HL-60 (cell line): ENCODE data around the gene MCUB.

Experiments used
- DNase-seq, 2 experiments: peaks; one replicate each; pipeline ENCODE4 v3.0.0-alpha.2; 2010 to 2020; ENCODE audit warnings: low read depth in 1 of 2, low spot score in 1 of 2
- H3K27ac ChIP-seq: fragments of 250-450 bp; sonication (Bioruptor Pico); replicated peaks from 2 replicates; pipeline ENCODE4 v1.5.1; 2020; ENCODE audit warnings: mild to moderate bottlenecking, moderate library complexity
- H3K27me3 ChIP-seq: fragments of 250-450 bp; sonication (Bioruptor Pico); 2 replicates; pipeline ENCODE4 v1.5.1; 2021; ENCODE audit warnings: mild to moderate bottlenecking, moderate library complexity; ENCODE audit not compliant: insufficient read depth, poor library complexity, severe bottlenecking
- H3K4me3 ChIP-seq: replicated peaks from 2 replicates; pipeline ENCODE4 v1.5.1; 2011; ENCODE audit warnings: mild to moderate bottlenecking, control low read depth, low read length; ENCODE audit not compliant: insufficient read depth
- GABPA ChIP-seq: IDR thresholded peaks from 2 replicates; pipeline ENCODE4 v1.6.1; 2012; ENCODE audit warnings: low read depth
- POLR2AphosphoS5 ChIP-seq: IDR thresholded peaks from 2 replicates; pipeline ENCODE4 v1.6.1; 2012; ENCODE audit warnings: low read depth
- SPI1 ChIP-seq: IDR thresholded peaks from 2 replicates; pipeline ENCODE4 v1.6.1; 2012; ENCODE audit warnings: low read depth, mild to moderate bottlenecking, borderline replicate concordance
- TF ChIP-seq, protein P1 (sequence below): IDR thresholded peaks from one replicate; pipeline ENCODE4 v1.5.1; 2011; ENCODE audit warnings: low read length, control low read depth, inconsistent platforms; ENCODE audit not compliant: insufficient read depth
- TF ChIP-seq, protein P2 (sequence below): IDR thresholded peaks from 2 replicates; pipeline ENCODE4 v1.6.1; 2012; ENCODE audit warnings: low read depth; ENCODE audit not compliant: insufficient replicate concordance

MCUB gene

DNA sequence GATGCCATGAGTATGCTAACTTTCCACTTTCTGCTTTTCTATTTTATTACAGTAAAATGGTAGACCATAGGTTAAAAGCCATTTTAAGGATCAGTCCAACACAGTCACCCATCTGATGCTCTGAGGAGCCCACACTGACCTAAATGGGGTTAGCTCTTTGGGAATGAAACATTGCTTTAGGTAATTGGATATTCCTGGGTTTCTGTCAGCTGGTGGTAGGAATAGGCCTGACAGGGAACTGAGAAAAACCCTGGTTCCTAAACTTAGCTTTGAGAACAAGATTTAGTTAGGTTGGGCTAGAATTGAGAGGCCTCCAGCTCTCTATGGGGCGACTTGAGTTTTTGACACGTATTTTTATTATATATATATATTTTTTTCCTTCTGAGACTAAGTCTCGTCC, 40.4 kb downstream of the MCUB start:
- TF ChIP-seq GABPA (no peak), SPI1 (no peak), POLR2AphosphoS5 (no peak)
- TF ChIP-seq, protein P1, sequence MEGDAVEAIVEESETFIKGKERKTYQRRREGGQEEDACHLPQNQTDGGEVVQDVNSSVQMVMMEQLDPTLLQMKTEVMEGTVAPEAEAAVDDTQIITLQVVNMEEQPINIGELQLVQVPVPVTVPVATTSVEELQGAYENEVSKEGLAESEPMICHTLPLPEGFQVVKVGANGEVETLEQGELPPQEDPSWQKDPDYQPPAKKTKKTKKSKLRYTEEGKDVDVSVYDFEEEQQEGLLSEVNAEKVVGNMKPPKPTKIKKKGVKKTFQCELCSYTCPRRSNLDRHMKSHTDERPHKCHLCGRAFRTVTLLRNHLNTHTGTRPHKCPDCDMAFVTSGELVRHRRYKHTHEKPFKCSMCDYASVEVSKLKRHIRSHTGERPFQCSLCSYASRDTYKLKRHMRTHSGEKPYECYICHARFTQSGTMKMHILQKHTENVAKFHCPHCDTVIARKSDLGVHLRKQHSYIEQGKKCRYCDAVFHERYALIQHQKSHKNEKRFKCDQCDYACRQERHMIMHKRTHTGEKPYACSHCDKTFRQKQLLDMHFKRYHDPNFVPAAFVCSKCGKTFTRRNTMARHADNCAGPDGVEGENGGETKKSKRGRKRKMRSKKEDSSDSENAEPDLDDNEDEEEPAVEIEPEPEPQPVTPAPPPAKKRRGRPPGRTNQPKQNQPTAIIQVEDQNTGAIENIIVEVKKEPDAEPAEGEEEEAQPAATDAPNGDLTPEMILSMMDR = no peak
- TF ChIP-seq, protein P2, sequence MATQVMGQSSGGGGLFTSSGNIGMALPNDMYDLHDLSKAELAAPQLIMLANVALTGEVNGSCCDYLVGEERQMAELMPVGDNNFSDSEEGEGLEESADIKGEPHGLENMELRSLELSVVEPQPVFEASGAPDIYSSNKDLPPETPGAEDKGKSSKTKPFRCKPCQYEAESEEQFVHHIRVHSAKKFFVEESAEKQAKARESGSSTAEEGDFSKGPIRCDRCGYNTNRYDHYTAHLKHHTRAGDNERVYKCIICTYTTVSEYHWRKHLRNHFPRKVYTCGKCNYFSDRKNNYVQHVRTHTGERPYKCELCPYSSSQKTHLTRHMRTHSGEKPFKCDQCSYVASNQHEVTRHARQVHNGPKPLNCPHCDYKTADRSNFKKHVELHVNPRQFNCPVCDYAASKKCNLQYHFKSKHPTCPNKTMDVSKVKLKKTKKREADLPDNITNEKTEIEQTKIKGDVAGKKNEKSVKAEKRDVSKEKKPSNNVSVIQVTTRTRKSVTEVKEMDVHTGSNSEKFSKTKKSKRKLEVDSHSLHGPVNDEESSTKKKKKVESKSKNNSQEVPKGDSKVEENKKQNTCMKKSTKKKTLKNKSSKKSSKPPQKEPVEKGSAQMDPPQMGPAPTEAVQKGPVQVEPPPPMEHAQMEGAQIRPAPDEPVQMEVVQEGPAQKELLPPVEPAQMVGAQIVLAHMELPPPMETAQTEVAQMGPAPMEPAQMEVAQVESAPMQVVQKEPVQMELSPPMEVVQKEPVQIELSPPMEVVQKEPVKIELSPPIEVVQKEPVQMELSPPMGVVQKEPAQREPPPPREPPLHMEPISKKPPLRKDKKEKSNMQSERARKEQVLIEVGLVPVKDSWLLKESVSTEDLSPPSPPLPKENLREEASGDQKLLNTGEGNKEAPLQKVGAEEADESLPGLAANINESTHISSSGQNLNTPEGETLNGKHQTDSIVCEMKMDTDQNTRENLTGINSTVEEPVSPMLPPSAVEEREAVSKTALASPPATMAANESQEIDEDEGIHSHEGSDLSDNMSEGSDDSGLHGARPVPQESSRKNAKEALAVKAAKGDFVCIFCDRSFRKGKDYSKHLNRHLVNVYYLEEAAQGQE = no peak
- H3K27ac ChIP-seq = no peak overlapping the region
- H3K4me3 ChIP-seq = no peak overlapping the region
- no peak for DNase-seq
- no peaks in the 10 kb centered on the region for H3K27me3 ChIP-seq

DNA sequence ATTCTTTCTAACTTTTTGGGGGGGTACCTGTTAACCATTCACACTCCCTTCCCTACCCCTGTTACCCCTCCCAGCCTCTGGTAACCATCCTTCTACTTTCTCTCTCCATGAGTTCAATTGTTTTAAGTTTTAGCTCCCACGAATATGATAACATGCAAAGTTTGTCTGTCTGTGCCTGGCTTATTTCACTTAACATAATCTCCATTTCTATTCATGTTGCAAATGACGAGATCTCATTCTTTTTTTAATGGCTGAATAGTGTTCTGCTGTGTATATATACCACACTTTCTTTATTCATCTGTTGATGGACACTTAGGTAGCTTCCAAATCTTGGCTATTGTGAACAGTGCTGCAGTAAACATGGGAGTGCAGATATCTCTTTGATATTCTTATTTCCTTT, 41.3 kb downstream of the MCUB start:
- no peaks in the 10 kb centered on the region for H3K27me3 ChIP-seq
- no peak for DNase-seq
- TF ChIP-seq POLR2AphosphoS5 (no peak), SPI1 (no peak), GABPA (no peak)
- TF ChIP-seq, protein P1 = no peak
- TF ChIP-seq, protein P2 = no peak
- H3K27ac ChIP-seq = no peak overlapping the region
- H3K4me3 ChIP-seq = no peak overlapping the region

DNA sequence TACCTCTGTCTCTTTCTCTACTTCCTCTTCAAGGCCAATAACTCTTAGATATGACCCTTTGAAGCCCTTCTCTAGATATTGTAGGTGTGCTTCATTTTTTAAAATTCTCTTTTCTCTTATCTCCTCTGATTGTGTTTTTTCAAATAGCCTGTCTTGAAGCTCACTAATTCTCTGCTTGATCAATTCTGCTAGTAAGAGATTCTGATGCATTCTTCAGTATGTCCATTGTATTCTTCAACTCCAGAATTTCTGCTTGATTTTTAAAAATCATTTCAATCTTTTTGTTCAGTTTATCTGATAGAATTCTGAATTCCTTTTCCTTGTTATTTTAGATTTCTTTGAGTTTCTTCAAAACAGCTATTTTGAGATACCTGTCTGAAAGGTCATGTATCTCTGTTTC, 47.9 kb downstream of the MCUB start:
- DNase-seq = no peak
- TF ChIP-seq SPI1 = no peak
- TF ChIP-seq GABPA = no peak
- TF ChIP-seq, protein P2 = no peak
- TF ChIP-seq POLR2AphosphoS5 = no peak
- TF ChIP-seq, protein P1 = no peak
- H3K4me3 ChIP-seq = no peak overlapping the region
- no peak overlapping the region for H3K27ac ChIP-seq
- no peaks in the 10 kb centered on the region for H3K27me3 ChIP-seq
